Measurements from ENCODE around the gene AGER.
"Not testable (repeated sequence)": the region's sequence is repeated elsewhere in the genome, so short reads cannot be mapped to it uniquely, and the experiment has no call there.

The AGER gene

DNA sequence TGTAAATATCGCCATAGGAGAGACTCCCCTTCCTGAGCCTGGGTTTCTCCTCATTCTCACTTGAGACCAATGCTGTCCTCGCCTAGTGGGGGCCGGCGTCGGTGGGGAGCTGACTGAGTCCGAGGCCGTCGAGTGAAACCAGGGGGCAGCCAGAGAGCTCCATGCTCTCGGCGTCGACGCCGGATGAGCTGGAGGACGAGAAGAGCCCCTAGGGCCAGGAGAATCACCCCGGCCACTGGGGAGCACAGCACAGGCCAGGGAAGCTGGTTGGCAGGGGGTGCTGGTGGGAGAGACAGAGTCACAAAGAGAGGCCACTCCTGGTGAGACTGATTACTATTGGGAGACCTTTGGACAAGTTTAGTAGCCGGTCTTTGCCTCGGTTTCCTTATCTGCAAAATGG is 14.8 kb upstream of the AGER start:
- no peak for DNase-seq (ENCODE audit: low spot score)

DNA sequence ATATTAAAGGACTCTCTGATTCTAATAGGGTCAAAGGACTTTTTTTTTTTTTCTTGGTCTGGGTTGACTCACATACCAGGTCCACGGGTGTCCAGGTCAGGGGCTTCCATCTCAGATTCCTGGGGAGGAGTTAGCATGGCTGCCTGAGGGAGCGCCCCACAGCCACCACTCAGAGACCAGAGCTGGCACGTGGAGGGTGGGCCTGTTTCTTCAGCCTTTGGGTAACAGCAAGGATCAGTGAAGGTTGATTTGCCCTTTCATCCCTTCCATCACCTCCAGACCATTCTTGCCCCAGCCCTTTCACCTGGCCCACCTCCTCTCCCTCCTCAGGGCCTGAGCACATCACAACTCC is 14.3 kb upstream of the AGER start:
- no peak for DNase-seq (ENCODE audit: low spot score)

DNA sequence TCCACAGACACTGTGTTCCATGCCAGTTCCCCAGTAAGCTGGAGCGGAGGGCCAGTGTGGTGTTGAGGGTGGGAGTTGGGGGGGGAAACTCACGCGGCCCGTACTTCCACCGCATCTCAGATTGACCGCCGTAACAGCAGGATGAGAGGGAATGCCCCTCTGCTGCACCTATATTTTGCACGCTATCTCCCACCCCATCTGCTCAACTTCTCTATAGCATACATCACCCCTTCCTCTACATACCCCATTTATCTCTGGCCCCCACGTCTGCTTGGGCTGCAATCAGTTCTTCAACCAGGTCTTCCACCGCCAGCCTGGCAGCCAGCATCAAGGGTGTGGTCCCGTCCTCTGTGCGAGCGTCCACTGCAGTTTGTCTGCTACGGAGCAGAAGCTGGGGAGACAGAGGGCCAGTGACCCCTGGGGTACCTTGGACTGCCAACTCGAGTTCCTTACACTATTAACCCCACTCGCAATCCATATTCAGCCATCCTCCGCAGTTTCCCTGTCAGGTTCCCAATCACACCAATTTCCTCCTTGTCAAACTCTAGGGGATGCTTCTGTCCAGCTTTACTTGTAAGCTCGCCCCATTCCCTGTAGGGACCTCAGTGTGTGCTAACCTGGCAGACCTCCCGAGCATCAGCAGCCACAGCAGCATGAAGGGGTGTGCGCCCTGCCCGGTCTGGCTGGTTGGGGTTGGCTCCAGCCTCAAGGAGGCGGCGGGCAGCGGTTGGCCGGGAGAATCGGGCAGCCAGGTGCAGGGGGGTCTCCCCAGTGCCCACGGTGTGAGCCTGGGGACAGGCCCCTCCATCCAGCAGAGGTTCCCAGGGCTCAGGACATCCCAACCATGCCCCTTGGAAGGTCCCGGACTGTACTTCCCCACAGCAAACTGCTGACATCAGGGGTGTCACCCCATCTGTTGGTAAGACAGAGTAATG is 12.9 kb upstream of the AGER start:
- peak; percentile 62 for DNase-seq (ENCODE audit: low spot score)

DNA sequence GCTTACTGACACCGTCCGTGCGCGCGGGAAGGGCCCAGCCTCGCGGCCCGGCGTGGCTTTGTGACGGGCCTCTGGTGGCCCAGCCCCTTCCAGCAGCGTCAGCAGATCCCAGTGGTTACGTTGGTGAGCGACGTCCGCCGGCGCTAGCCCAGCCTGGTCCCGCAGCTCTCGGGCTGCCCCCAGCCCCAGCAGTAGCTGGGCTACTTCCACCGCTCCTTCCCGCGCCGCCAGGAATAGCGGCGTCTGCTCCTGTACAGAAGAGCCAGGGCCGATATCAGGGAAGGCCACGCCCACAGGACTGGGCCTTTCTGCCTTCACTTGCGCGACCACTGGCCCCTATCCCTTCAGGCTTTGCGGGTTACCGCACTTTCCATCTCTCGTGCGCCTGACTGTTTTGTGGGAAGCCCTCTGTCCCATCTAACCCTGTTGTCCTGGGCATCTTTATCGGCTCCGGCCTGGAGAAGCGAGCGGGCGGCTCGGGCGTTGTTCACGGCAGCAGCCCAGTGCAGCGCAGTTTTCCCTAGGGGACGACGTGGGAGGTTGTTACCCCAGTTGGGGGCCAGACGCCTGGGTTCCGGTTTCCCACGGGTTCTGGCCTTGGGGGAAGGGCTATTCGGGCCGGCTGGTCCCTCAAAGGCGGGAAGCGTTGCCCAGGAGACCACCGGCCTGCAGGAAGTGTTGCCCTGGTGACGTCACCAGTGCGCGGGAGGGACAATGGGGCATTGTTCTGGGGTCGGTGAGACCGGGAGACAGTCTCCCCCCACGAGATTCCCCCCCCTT is 12.0 kb upstream of the AGER start:
- DNase-seq (ENCODE audit: low spot score), result peak; percentile 92

DNA sequence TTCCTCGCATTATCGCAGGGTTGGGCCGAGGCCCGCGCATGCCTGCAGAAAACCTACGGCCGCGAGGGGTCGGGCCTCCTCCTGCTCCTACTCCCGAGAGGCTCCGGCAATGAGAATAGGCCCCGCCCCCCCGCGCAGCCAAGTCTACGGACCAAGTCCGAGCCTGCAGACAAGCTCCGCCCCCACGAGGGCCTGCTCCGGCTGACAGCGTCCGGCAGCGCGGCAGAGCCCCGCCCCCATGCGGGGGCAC is 11.5 kb upstream of the AGER start:
- peak; percentile 100 for DNase-seq (ENCODE audit: low spot score)

DNA sequence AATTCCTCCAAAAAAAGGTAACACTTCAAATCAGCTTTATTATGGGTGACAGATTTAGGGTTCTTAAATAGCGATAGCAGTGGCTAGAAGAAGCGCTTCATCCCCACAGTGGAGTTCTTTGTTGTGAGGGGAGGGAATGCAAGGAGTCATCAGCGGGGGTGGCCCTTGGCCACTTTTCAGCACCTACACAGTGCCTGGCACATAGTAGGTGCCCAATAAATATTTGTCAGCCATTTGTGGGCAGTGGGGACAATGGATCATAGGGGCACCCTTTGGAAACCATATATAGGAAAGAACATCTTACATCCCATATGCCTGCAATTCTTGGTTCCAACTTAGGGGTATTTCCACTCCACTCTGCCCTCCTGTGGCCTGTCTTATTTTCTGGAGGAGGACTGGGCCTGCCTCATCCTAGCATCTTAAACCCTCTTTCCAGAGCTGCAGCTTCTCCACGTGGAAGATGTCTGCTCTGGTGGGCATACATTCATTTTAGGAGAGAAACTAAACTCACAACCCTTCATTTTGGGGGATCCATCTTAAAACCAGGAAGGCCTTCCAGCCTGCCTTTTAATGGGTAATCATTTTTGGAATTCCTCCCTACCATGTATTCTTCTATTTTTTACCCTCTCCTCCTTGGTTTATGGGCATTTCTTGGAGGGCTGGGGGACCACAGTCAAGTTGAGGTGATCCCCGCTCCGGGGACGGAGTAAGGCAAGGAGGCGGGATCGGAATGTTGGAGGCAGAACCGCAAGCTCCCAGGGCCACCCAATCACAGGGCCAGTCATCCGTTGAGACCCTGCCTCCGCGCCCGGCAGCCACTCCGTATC is 11.0 kb upstream of the AGER start:
- no peak for DNase-seq (ENCODE audit: low spot score)

- DNase-seq (ENCODE audit: low spot score), result no peak
Measured at GRCh38 chr6:32194388-32194787, 10.3 kb upstream of the AGER start.

GRCh38 chr6:32193096-32193495 is 9.0 kb upstream of the AGER start:
- not testable (repeated sequence) for DNase-seq (ENCODE audit: low spot score)

DNA sequence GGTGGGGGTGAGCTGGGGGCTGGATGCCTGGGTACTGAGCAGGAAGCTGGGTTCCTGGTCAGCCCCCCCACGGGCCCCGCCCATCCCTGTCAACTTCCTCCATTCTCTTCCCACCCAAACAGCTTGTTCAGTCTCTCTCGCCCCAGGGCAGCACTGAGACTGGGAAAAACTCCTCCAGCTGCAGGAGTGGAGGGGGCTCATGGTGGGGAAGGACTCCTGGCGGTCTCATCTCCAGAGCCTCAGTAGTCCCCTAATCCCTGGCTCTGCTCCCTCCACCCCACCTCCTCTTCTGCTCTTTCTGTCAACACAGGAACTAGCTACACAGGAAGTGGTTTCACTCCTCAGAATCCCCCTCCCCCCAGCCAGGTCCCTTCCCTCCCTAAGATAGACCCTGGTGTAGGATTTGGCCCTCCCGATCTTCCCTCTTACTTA is 8.6 kb upstream of the AGER start, which contains the start of gene GPSM3:
Gene GPSM3, minus strand, starts transcription at position 36 of the 432 bp plus-strand sequence. CDS start 130 bp downstream, outside the sequence.
- DNase-seq (ENCODE audit: low spot score), result no peak

DNA sequence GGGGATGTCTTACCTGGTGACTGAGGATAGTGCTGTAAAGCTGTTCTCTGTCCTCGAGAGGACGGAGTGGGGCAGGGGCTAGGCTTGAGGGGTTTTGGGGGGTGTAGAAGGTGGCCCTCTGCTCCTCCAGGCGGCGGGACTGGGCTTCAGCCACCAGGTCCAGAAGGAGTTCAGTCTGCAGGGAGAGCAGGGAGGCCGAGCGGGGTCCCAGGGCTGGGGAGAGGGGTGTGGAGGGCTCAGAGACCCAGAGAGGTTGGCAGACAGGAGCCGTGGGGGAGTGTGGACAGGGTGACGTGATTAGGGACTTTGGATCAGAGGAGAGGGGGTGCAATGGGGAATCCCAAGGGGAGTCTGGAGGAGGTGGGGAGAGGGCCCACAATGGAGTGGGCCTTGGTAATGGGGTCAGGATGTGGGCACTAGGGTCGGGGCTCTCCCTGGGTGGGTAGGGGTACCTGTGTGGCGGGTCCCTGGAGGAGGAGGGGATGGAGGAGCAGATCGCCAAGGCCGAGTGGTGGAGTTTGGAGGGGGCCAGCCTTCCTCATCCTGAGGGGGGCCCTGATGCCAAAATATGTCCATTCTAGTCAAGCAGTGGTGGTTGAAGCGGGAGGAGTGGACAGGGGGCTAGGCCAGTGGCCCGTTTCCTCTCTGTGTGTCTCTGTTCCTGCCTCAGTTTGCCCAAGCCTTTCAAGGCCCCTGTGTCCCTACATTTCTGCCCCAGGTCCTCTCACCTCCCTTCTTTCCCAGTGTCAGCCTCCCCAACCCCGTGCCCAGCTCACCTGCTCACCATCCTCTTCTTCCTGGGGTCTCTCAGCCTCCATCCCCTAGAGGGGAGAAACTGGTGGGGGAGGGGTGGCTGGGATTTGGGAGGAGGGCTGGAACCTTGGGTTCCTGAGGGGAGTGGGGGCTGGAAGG is 7.9 kb upstream of the AGER start:
- DNase-seq (ENCODE audit: low spot score), result no peak

DNA sequence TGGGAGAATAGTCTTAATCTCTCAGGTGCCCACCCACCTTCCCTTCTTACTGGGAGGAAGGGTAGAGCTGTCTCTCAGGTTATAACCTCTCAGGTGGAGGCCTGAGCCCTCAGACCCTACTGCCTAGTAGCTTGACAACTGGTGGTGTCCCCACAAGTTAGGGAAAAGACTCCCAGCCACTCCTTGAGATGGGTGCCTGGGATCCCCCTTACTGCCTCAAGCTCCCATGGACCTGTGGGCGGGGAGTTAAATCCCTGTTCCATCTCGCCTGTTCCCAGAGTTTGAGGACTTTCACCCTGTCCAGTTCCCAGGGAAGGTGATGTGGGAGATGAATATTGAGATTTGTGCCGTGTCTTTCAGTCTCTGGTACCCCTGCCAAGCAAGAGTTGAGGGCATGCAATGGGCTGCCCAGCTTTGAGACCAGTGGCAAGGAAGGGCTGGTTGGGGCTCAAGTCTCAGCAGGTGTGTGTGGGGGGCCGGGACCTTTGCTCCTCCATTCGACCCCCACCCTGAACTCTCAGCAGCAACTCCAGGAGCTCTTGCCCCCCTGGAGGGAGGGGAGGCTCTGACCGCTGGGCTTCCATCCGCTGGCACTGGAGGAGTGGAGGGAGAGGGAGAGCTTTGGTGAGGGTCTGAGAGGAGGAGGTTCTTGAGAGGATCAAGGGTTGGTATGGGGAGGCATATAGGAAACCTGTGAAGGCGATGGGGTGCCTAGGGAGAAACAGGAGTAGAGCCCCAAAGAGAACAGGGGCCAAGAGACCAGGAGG is 7.0 kb upstream of the AGER start:
- peak; percentile 48 for DNase-seq (ENCODE audit: low spot score)

DNA sequence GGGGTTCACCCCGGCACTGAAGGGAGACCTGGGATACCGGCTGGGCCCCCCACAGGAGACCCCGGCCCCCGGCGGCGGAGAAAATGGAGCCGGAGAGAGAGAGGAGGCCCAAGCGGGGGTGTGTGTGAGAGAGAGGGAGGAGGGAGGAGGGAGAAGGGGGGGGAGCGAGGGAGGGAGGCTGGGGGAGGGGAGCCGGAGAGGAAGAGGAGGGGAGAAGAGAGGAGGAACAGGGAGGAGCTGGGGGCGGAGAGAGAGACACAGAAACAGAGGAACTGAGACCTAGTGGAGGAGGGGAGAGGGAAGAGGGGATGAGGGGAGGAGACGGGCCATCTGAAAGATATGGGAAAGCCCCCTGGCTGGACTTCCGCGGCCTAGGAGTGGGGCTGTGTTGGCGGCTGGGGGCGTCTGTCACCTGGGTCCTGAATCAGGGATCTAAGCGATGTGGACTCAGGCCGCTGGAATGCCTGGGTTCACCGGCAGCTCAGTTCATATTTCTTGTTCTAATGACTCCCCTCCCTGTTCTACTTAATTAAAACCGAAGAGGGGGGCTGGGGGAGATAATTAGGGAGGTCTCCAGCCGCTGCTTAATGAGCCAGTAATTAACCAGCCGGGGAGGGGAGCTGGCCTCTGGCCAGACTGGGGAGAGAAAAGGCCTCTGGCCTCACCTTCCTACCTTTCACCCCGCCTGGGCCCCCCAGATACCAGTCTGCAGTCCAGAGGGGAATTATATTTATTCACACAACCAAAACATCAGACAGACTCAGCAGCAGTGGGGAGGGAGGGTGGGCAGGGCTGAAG is 6.2 kb upstream of the AGER start, which contains the start of gene PBX2:
Gene PBX2, minus strand, starts transcription at position 149 of the 798 bp plus-strand sequence. CDS start 287 bp downstream, outside the sequence.
- peak; percentile 84 for DNase-seq (ENCODE audit: low spot score)

- DNase-seq (ENCODE audit: low spot score), result no peak
Measured at GRCh38 chr6:32189742-32190053, 5.6 kb upstream of the AGER start.

DNA sequence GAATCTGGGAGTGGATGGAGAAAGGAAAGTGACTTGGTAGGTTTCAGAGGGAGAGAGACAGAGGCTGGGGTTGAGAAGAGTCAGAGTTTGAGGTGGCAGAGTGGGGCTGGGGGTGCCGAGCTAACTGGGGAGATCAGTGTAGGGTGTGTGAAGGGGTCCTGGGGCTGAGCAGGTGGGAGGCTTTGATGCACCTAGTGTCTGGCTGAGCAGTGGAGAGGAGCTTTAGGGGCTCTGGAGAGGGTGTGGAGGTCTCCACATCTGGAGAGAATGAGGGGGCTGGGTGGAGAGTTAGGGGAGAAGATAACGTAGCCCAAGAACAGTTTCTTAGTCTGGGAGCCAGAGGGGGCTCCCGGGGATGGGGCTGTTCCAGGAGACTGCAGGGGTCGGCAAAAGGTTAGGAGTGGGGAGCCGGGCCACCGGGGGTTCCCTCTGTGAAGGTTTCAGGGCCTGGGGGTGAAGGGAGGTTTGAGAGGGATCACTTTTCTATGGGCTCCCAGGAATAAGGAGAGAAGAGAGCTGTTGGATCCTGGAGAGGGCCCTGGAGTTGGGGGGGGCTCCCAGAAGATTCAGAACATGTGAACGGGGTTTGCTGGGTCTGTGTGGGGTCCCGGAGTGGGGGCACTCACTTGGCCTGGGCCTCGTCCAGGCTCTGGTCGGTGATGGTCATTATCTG is 5.2 kb upstream of the AGER start:
- DNase-seq (ENCODE audit: low spot score), result no peak

GRCh38 chr6:32188381-32189068 is 4.5 kb upstream of the AGER start:
- DNase-seq (ENCODE audit: low spot score), result no peak

GRCh38 chr6:32187725-32188380 is 3.8 kb upstream of the AGER start:
- DNase-seq (ENCODE audit: low spot score), result not testable (repeated sequence)

- no peak for DNase-seq (ENCODE audit: low spot score)
Measured at GRCh38 chr6:32187009-32187709, 3.1 kb upstream of the AGER start.

Measured in ecto neural progenitor cell (in vitro differentiated cells).